Adipocyte (in vitro differentiated cells): ENCODE results near the gene TTLL12.

Experiments
- DNase-seq: peaks from one replicate; pipeline ENCODE4 v3.0.0-alpha.2; 2015; ENCODE audit warnings: low read depth
- H3K27me3 ChIP-seq: replicated peaks from 2 replicates; pipeline ENCODE4 v1.7.0; 2013; ENCODE audit warnings: mild to moderate bottlenecking, low read length, moderate library complexity; ENCODE audit not compliant: control insufficient read depth, insufficient read depth
- H3K36me3 ChIP-seq: 2 replicates; pipeline ENCODE4 v1.7.0; 2013; ENCODE audit warnings: low read length, mild to moderate bottlenecking, moderate library complexity; ENCODE audit not compliant: control insufficient read depth, insufficient read depth, severe bottlenecking
- H3K4me1 ChIP-seq: 2 replicates; pipeline ENCODE4 v1.7.0; 2013; ENCODE audit warnings: mild to moderate bottlenecking, low read length, moderate library complexity; ENCODE audit not compliant: control insufficient read depth, insufficient read depth
- H3K4me3 ChIP-seq: 2 replicates; pipeline ENCODE4 v1.7.0; 2013; ENCODE audit warnings: mild to moderate bottlenecking, low read length, moderate library complexity
- H3K9ac ChIP-seq: 2 replicates; pipeline ENCODE4 v1.7.0; 2013; ENCODE audit warnings: mild to moderate bottlenecking, low read length, moderate library complexity
- H3K9me3 ChIP-seq: 2 replicates; pipeline ENCODE4 v1.7.0; 2013; ENCODE audit warnings: mild to moderate bottlenecking, low read length, moderate library complexity; ENCODE audit not compliant: control insufficient read depth

TTLL12 gene

GRCh38 chr22:43186272-43187170 lies at the start of gene TTLL12:
Gene TTLL12, minus strand, starts transcription at chr22:43187134. Its CDS starts 65 bp downstream, at chr22:43187069.
- Histone ChIP-seq H3K36me3 (no peaks in the 10 kb centered on the region), H3K4me1 (peaks cover 17% of the 10 kb centered on the region), H3K4me3 (peak within 1 kb of the TSS; percentile 90), H3K9me3 (no peaks in the 10 kb centered on the region), H3K9ac (peak within 1 kb of the TSS; percentile 87), H3K27me3 (peaks cover 11% of the 10 kb centered on the region)
- DNase-seq, result peak; percentile 83

GRCh38 chr22:43235445-43236409 lies 48.8 kb upstream of the TTLL12 start:
- DNase-seq, result no peak
- Histone ChIP-seq H3K9me3 (no peaks in the 10 kb centered on the region), H3K27me3 (peaks cover 84% of the 10 kb centered on the region), H3K9ac (no peak overlapping the region), H3K36me3 (no peaks in the 10 kb centered on the region), H3K4me1 (peaks cover 10% of the 10 kb centered on the region), H3K4me3 (no peak overlapping the region)

DNA sequence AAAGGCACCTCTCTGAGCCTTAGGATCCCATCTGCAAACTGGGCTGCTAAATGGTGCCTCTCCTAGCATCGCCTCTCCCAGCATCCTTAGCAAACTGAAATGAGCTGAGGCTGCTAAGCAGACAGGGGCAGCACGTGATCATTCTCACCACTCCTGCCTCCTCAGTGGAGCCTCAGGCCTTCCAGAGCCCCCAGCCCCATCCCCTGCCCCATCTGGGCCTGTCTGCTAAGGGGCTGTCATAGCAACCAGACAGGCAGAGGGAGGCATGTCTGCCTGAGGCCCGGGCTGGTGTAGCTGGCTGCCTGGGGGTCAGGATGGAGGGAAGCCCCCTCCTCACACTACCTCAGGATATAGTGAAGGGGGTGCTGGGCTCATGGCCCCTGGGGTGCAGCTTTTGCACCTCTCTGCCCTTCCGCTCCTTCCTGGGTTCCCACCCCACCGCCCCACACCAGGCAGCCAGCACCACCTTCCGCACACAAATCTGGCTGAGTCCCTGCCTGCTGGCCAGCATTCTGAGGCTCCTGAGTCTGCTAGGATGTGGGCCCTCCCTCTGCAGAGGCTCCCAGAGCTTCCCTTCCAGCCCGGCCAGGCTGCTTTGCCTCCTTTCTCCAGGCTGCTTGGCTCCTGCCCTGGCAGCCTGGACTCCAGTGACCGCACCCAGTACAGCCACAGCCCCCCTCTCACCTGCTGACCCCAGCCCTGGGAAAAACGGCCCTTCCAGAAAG lies 47.5 kb upstream of the TTLL12 start:
- H3K36me3 ChIP-seq, result no peaks in the 10 kb centered on the region
- peaks cover 10% of the 10 kb centered on the region for H3K4me1 ChIP-seq
- H3K4me3 ChIP-seq, result no peak overlapping the region
- peaks cover 75% of the 10 kb centered on the region for H3K27me3 ChIP-seq
- no peak for DNase-seq
- H3K9ac ChIP-seq, result no peak overlapping the region
- H3K9me3 ChIP-seq, result no peaks in the 10 kb centered on the region

DNA sequence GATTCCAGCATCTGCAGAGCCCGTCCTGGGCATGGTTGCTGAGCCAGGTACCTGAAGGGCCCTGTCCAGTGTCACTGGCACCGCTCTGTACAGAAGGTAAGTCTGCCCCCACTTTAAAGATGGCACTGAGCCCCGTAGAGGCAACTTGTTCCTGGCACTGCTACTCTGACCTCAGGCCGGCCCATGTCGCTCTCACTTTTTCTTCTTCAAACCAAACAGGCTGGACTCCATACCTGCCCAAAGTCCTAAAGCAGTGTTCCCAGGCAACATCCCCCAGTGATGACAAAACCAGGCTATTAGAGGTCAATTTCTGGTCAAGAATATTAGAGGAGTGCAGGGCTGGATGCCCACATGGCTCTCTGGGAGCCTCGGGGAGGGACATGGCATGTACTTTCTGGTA lies 46.6 kb upstream of the TTLL12 start:
- H3K9me3 ChIP-seq, result no peaks in the 10 kb centered on the region
- H3K9ac ChIP-seq, result no peak overlapping the region
- no peak overlapping the region for H3K4me3 ChIP-seq
- peaks cover 73% of the 10 kb centered on the region for H3K27me3 ChIP-seq
- H3K36me3 ChIP-seq, result no peaks in the 10 kb centered on the region
- DNase-seq, result no peak
- H3K4me1 ChIP-seq, result peaks cover 4% of the 10 kb centered on the region

DNA sequence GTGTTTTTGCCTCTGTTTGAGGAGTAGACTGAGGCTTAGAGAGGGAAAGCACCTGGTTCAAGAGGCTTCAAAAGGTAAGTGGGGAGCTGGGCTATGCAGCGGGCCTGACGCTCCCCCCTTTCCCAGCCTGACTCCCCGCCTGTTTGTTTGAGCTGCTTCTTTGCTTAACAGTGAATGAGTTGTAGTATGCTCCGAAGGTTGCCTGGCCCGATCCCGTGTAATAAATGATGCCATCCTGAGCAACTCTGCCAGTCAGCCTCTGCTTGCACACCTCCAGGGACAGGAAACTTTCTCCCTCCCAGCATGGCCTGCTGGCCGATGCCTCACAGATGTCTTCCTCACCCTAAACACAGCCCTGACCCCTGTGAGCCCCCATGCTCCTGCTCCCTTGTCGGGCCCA lies 45.5 kb upstream of the TTLL12 start:
- no peaks in the 10 kb centered on the region for H3K9me3 ChIP-seq
- no peak overlapping the region for H3K4me3 ChIP-seq
- H3K27me3 ChIP-seq, result peaks cover 73% of the 10 kb centered on the region
- H3K4me1 ChIP-seq, result no peaks in the 10 kb centered on the region
- no peaks in the 10 kb centered on the region for H3K36me3 ChIP-seq
- no peak overlapping the region for H3K9ac ChIP-seq
- no peak for DNase-seq

DNA sequence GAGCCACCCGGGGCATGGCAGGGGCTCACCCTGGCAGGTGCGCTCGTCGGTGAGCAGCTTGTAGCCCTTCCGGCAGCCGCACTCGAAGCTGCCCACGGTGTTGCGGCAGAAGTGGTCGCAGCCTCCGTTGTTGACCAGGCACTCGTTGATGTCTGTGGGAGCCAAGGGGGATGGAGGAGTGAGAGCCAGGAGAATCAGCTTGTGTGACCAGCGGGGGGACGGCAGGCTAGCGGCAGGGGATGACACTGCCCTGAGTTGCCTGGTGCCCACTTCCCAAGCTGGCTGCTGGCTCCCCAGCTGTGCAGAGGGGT lies 44.7 kb upstream of the TTLL12 start:
- H3K9me3 ChIP-seq, result no peaks in the 10 kb centered on the region
- H3K36me3 ChIP-seq, result no peaks in the 10 kb centered on the region
- peaks cover 77% of the 10 kb centered on the region for H3K27me3 ChIP-seq
- H3K4me3 ChIP-seq, result no peak overlapping the region
- no peak for DNase-seq
- no peak overlapping the region for H3K9ac ChIP-seq
- no peaks in the 10 kb centered on the region for H3K4me1 ChIP-seq

DNA sequence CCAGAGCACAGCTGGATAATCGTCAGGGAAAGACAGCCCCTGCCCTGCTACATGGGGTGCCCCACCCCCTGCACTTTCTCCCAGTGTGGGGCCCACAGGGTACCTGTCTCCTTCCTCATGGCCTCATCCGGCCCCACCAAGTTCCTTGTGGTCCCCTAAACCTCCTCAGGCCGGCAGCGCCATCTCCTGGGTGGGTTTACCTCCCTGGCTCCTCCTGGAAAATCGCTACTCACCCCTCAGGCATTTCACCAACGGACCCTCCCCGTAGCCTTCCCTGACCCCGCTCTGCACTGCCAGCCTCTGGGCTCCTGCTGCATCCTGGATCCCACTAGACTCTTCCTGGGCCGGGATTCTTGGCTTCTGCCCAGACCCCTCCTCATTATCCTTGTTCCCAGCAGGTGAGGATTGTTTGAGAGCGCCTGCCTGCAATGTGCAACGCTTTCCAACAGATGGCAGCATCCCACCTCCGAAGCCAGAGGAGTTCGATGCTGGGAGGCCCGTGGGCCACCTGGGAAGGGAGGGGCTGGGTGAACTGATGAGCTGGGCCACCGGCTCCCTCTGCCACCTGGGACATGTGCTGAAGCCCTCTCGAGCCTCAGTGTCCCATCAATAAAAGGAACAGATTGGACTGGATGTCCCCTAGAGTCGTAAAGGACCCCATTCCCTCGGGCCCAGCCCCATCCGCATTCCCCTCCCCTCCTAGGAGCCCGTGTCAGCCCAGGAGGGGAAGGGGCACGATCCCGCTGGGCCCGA lies 44.2 kb upstream of the TTLL12 start:
- DNase-seq, result peak; percentile 64
- no peak overlapping the region for H3K4me3 ChIP-seq
- no peaks in the 10 kb centered on the region for H3K4me1 ChIP-seq
- H3K36me3 ChIP-seq, result no peaks in the 10 kb centered on the region
- no peak overlapping the region for H3K9ac ChIP-seq
- no peaks in the 10 kb centered on the region for H3K9me3 ChIP-seq
- peaks cover 79% of the 10 kb centered on the region for H3K27me3 ChIP-seq

- Histone ChIP-seq H3K27me3 (peaks cover 79% of the 10 kb centered on the region), H3K36me3 (no peaks in the 10 kb centered on the region), H3K4me3 (no peak overlapping the region), H3K4me1 (no peaks in the 10 kb centered on the region), H3K9me3 (no peaks in the 10 kb centered on the region), H3K9ac (no peak overlapping the region)
- DNase-seq, result no peak
Observed at GRCh38 chr22:43230571-43230970, 43.6 kb upstream of the TTLL12 start.

GRCh38 chr22:43228863-43229262 lies 41.9 kb upstream of the TTLL12 start:
- Histone ChIP-seq H3K27me3 (peaks cover 64% of the 10 kb centered on the region), H3K4me3 (no peak overlapping the region)

DNA sequence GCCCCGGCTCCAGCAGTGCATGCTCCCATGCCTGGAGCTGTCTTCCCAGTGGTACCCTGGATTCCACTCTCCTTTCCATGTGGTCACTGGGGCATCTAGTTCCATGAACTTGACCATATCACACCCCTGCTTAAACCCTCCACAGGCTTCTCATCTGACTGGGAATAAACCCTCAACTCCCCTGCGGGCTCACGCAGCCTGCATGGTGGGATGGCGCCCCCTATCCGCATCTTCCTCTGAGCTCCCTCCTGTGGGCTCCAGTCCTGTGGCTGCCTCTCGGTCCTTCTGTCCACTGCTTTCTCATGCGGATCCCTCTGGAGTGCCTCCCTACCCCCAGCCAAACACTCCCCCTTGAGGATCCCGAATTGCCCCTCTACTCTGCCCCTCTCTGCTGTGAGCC lies 41.4 kb upstream of the TTLL12 start:
- Histone ChIP-seq H3K27me3 (peaks cover 63% of the 10 kb centered on the region), H3K4me1 (no peaks in the 10 kb centered on the region), H3K36me3 (no peaks in the 10 kb centered on the region), H3K4me3 (no peak overlapping the region), H3K9me3 (no peaks in the 10 kb centered on the region), H3K9ac (no peak overlapping the region)
- DNase-seq, result peak; percentile 10

More at GRCh38 chr22:43228863-43229262, 41.9 kb upstream of the TTLL12 start:
- no peak for DNase-seq
- Histone ChIP-seq H3K9ac (no peak overlapping the region), H3K4me1 (no peaks in the 10 kb centered on the region), H3K36me3 (no peaks in the 10 kb centered on the region), H3K9me3 (no peaks in the 10 kb centered on the region)
